G401 (cell line): ENCODE data around the gene FAM24A. TPM values are rescaled to one million over a fixed set of nuclear protein-coding genes. Genes with fewer than 3 reads are reported as not detected.

Source experiments
- DNase-seq: peaks from one replicate; pipeline ENCODE4 v3.0.0-alpha.2; 2015; ENCODE audit warnings: low spot score
- in situ Hi-C: cut with HindIII; loops from 2 replicates; pipeline ENCODE4 v1.10.0; 2016; ENCODE audit warnings: low sequenced_read_pairs, mixed read lengths
- total RNA-seq: library from RNA; depleted of rRNA; stranded (reverse); fragments of >200 nt; shearing (Covaris generic); gene quantifications from 2 replicates; pipeline ENCODE4 v1.2.3, GENCODE V29; 2014; rRNA removed

FAM24A gene
- total RNA-seq, 1 experiment from 2014 or later, result not detected

- in situ Hi-C loops, result no loop called here
- no peak for DNase-seq
Observed at GRCh38 chr10:122911889-122912484, 1.6 kb downstream of the FAM24A start.

DNA sequence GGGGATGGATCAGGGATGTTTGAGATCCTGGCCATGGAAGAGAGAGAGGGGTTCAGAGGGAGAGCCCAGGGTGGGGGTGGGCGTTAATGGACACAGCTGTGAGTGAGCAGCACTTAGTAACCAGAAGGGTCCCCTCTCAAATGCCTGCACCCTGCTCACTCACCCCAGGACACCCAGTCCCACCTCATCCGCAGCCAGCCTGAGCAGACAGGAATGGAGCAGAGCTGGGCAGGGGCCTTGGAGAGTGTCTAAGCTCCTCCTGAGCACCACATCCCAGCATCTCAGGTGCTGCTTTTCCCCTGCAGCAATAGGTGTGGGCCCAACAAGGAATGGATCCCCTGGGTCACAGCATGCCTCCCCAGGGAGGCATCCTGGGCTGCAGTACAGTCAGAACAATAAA, 5.3 kb downstream of the FAM24A start:
- in situ Hi-C loops, result no loop called here
- DNase-seq, result no peak

GRCh38 chr10:122930140-122930539, 19.7 kb downstream of the FAM24A start:
- in situ Hi-C loops, result no loop called here
- DNase-seq, result no peak

GRCh38 chr10:122931088-122931906, 20.9 kb downstream of the FAM24A start:
- in situ Hi-C loops, result no loop called here
- no peak for DNase-seq

- no peak for DNase-seq
- in situ Hi-C loops, result no loop called here
Observed at GRCh38 chr10:122939133-122939855, 28.9 kb downstream of the FAM24A start.

- DNase-seq, result no peak
- in situ Hi-C loops, result no loop called here
Observed at GRCh38 chr10:122939856-122940543, 29.6 kb downstream of the FAM24A start.

GRCh38 chr10:122949296-122949695, 38.9 kb downstream of the FAM24A start:
- in situ Hi-C loops, result no loop called here
- DNase-seq, result no peak

DNA sequence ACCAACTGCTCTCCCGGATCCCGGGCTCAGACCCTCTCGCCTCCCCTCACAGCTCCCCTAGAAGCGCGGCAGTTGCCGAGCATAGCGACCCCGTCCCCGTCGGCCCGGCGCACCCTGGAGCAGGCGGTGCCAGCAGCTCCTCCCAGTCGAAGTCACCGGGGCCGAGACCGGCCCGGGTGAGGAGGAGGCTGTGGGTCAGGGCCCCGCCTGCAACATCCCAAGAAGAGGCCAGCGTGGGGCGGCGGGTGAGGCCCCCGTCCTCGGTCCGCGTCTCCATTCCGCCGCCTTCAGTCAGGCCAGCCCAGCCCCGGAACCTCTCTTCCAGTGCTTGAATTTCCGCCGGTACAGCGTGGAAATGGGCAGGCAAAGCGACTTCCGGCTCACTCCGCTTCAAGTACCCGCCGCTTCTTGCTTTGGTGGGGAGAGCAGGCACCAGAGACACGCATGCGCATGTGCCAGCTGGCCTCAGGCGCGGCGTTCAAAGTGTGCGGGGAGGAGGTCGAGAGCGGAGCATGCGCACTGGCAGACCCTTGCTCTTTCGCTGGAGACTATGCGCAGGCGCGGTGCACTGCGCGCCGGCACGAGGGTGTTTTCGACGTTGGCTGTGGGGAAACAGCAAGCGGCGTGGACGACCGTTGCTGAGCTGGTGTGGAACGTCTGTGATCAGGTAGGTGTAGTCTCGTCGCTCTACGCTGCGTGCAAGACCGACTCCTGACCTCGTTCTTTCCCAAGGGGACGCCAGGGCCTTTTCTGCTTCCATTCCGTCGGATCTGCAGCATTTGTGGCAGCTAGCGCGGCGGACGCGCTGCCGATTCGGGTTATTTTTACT, 43.7 kb downstream of the FAM24A start, which contains the start of gene C10orf88:
Gene C10orf88 (minus strand): TSS at position 326 of the 829 bp plus-strand sequence. CDS start 49 bp downstream, at position 277.
- peak; percentile 97 for DNase-seq
- in situ Hi-C loops, result no loop called here

DNA sequence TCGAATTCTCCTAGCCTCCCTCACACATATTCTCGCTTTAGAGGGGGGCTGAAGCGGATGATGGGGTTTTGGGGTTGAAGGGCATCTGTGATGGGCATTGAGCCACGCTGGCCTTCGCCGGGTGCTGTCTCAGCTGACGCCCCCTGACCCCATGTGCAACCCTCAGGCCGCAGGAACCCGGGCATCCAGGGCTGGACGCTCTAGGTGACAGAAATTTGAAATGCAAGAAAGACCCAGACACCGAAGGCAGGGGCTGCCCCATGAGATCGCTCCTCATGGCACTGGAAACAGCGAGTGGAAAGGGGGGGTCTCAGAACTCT, 44.3 kb downstream of the FAM24A start:
- no peak for DNase-seq
- in situ Hi-C loops, result no loop called here

DNA sequence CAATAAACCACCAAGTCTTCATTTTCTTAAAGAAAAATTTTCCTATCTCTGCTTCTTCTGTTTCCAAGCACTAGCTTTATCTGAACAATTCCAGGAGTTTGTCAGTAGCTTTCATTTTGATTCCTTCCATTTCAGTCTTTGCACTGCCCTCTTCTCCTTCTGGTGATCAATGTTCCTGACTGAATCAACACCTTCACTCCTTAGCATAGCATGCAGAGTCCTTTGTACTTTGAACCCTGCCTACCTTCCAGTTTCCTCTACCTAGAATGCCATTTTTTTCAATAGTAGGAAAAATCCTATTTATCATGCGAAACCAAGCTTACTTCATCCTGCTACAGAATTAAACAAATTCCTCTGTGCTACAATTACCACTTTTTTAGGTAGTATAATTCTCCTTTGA, 45.5 kb downstream of the FAM24A start:
- no peak for DNase-seq
- in situ Hi-C loops, result no loop called here

DNA sequence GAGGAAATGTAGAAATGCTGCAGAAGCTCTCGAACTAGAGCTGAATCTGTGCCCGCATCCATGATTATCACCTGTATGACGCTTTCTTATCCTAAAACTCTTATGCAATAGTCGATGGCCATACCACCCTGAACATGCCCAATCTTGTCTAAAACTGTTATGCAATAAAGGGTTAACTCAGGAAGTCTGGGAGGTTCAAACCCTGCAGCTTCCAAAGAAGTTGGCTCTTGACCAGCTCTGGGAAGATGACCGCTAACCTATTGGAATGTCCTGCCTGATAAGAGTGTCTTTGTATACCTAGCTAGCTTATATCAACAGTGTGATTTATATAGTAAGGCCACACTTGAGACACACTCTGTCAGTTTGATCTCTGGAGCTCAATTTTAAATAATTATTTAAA, 47.1 kb downstream of the FAM24A start:
- no peak for DNase-seq
- in situ Hi-C loops, result no loop called here

- in situ Hi-C loops, result no loop called here
- no peak for DNase-seq
Observed at GRCh38 chr10:122962405-122962804, 52.0 kb downstream of the FAM24A start.

Other genes with a start within 250 kb of the FAM24A start
- not detected in 2 replicates for gene C10orf120, start 210.8 kb upstream of the FAM24A start, total RNA-seq
- 1.7 and 1.8 TPM in 2 replicates for gene CUZD1, start 64.8 kb upstream of the FAM24A start, total RNA-seq
- 2.6 and 4.3 TPM in 2 replicates for gene FAM24B, start 31.0 kb upstream of the FAM24A start, total RNA-seq
- 7.8 and 7.9 TPM in 2 replicates for gene C10orf88, start 43.6 kb downstream of the FAM24A start, total RNA-seq
- gene PSTK, start 69.8 kb downstream of the FAM24A start, total RNA-seq, result 12.2 and 22.3 TPM in 2 replicates
- gene IKZF5, start 98.2 kb downstream of the FAM24A start, total RNA-seq, result 0.49 and 1.0 TPM in 2 replicates
- 6.5 and 10.9 TPM in 2 replicates for gene ACADSB, start 98.4 kb downstream of the FAM24A start, total RNA-seq
- not detected in 2 replicates for gene HMX3, start 225.4 kb downstream of the FAM24A start, total RNA-seq
- gene HMX2, start 237.5 kb downstream of the FAM24A start, total RNA-seq, result not detected in 2 replicates
- 101 and 157 TPM in 2 replicates for gene BUB3, start 243.8 kb downstream of the FAM24A start, total RNA-seq